A549 (cell line): ENCODE measurements around the gene LIPN. TPM values are rescaled to one million over a fixed set of nuclear protein-coding genes. Genes with fewer than 3 reads are reported as not detected.

Source experiments
- ATAC-seq, 2 experiments: fragments of 200-7000 bp in 1 of 2; fragments of >200 bp in 1 of 2; cut with Nextera tagmentation in 1 of 2; cut with Tn5 transposase in 1 of 2; 3 replicates each; pipeline versions ENCODE4 v1.8.0 to v1.9.1; 2018 to 2020; ENCODE audit warnings: mild to moderate bottlenecking in 1 of 2, moderate library complexity in 1 of 2
- CTCF ChIA-PET: fragments of 300-600 bp; sonication (Branson Sonifier 250); formaldehyde crosslinking; extraction: SDS; loops from one replicate; lab custom pipeline; 2021; ENCODE audit warnings: antibody characterized with exemption, inconsistent platforms; lab: Yijun Ruan, JAX
- POLR2A ChIA-PET: fragments of 350-600 bp; formaldehyde crosslinking; extraction: SDS; loops from one replicate; lab custom pipeline; 2021; ENCODE audit warnings: antibody characterized with exemption, inconsistent platforms; lab: Yijun Ruan, JAX
- DNase-seq, 2 experiments: peaks; one replicate each; pipeline versions ENCODE4 v3.0.0 to v3.0.0-alpha.2; 2011 to 2016; ENCODE audit warnings: low read depth in 1 of 2, low spot score in 1 of 2
- FAIRE-seq: peaks from 2 replicates; lab custom pipeline; 2011; peaks lifted over from hg19 to GRCh38; lab: Jason Lieb, UNC
- H3K27ac ChIP-seq, 2 experiments: fragments of >200 bp; sonication (Bioruptor Twin); formaldehyde crosslinking; 3 replicates each; pipeline ENCODE4 v1.5.1; 2016 to 2017
- H3K4me1 ChIP-seq: fragments of >200 bp; sonication (Bioruptor Twin); formaldehyde crosslinking; 3 replicates; pipeline ENCODE4 v1.6.1; 2016
- H3K4me2 ChIP-seq: fragments of >200 bp; sonication (Bioruptor Twin); formaldehyde crosslinking; 3 replicates; pipeline ENCODE4 v1.6.1; 2016
- H3K4me3 ChIP-seq: fragments of >200 bp; sonication (Bioruptor Twin); formaldehyde crosslinking; 3 replicates; pipeline ENCODE4 v1.5.1; 2016
- H3K9me3 ChIP-seq: fragments of >200 bp; sonication (Bioruptor Twin); formaldehyde crosslinking; 3 replicates; pipeline ENCODE4 v1.6.1; 2016
- BHLHE40 ChIP-seq: IDR thresholded peaks from 2 replicates; pipeline ENCODE4 v1.6.1; 2012; ENCODE audit warnings: low read depth, low read length, inconsistent platforms
- CBX8 ChIP-seq: fragments of 200-600 bp; sonication (generic); IDR thresholded peaks from 2 replicates; pipeline ENCODE4 v1.6.1; 2016
- CEBPB ChIP-seq, 2 experiments: fragments of >200 bp in 1 of 2; sonication (Bioruptor Twin) in 1 of 2; formaldehyde crosslinking in 1 of 2; IDR thresholded peaks; 2 replicates each; pipeline ENCODE4 v1.6.1; 2012 to 2016
- E2F6 ChIP-seq: IDR thresholded peaks from 2 replicates; pipeline ENCODE4 v1.6.1; 2012; ENCODE audit warnings: low read depth, borderline replicate concordance
- EHMT2 ChIP-seq: fragments of 200-600 bp; sonication (generic); IDR thresholded peaks from 2 replicates; pipeline ENCODE4 v1.6.1; 2016; ENCODE audit warnings: antibody characterized with exemption, low read depth, mild to moderate bottlenecking, moderate library complexity
- ELK1 ChIP-seq: fragments of 150-350 bp; IDR thresholded peaks from 2 replicates; pipeline ENCODE4 v1.6.1; 2014; ENCODE audit warnings: low read depth, mild to moderate bottlenecking, low read length
- ESRRA ChIP-seq: fragments of 150-350 bp; IDR thresholded peaks from 2 replicates; pipeline ENCODE4 v1.6.1; 2014; ENCODE audit warnings: mild to moderate bottlenecking, low read length, borderline replicate concordance
- GATA3 ChIP-seq: IDR thresholded peaks from 2 replicates; pipeline ENCODE4 v1.6.1; 2012; ENCODE audit warnings: borderline replicate concordance
- HES2 ChIP-seq: fragments of >200 bp; sonication (Bioruptor Twin); formaldehyde crosslinking; IDR thresholded peaks from 2 replicates; pipeline ENCODE4 v1.6.1; 2016
- HEYL ChIP-seq: fragments of 250-450 bp; sonication (Bioruptor Pico); IDR thresholded peaks from 2 replicates; pipeline ENCODE4 v1.8.0; 2021; ENCODE audit warnings: mild to moderate bottlenecking, moderate library complexity
- HOXA7 ChIP-seq: fragments of 250-450 bp; sonication (Bioruptor Pico); IDR thresholded peaks from 2 replicates; pipeline ENCODE4 v1.5.0; 2020; ENCODE audit warnings: mild to moderate bottlenecking, moderate library complexity
- HOXB13 ChIP-seq: fragments of 250-450 bp; sonication (Bioruptor Pico); IDR thresholded peaks from 2 replicates; pipeline ENCODE4 v1.5.0; 2020; ENCODE audit warnings: low read depth, mild to moderate bottlenecking, moderate library complexity
- HOXB5 ChIP-seq: fragments of 250-450 bp; sonication (Bioruptor Pico); IDR thresholded peaks from 2 replicates; pipeline ENCODE4 v1.5.0; 2020; ENCODE audit warnings: mild to moderate bottlenecking, moderate library complexity
- JUNB ChIP-seq: fragments of >200 bp; sonication (Bioruptor Twin); formaldehyde crosslinking; IDR thresholded peaks from 2 replicates; pipeline ENCODE4 v1.6.1; 2016
- KDM1A ChIP-seq: fragments of 200-600 bp; sonication (generic); IDR thresholded peaks from 2 replicates; pipeline ENCODE4 v1.6.1; 2016; ENCODE audit warnings: low read depth, mild to moderate bottlenecking
- KDM5A ChIP-seq: fragments of 200-600 bp; sonication (generic); IDR thresholded peaks from 2 replicates; pipeline ENCODE4 v1.6.1; 2016; ENCODE audit warnings: antibody characterized with exemption, mild to moderate bottlenecking
- MAFK ChIP-seq: fragments of 450-650 bp; IDR thresholded peaks from 2 replicates; pipeline ENCODE4 v1.6.1; 2014; ENCODE audit not compliant: partially characterized antibody
- MYC ChIP-seq: IDR thresholded peaks from 2 replicates; pipeline ENCODE4 v1.6.1; 2012; ENCODE audit warnings: mild to moderate bottlenecking, inconsistent platforms, low read length, improper control_type of control experiment, borderline replicate concordance
- NFE2L2 ChIP-seq: fragments of 150-350 bp; conservative IDR thresholded peaks from 2 replicates; pipeline ENCODE4 v1.6.1; 2014; ENCODE audit warnings: low read length
- NPAS2 ChIP-seq: fragments of 250-450 bp; sonication (Bioruptor Pico); IDR thresholded peaks from 2 replicates; pipeline ENCODE4 v1.8.0; 2022; ENCODE audit warnings: mild to moderate bottlenecking, moderate library complexity, borderline replicate concordance
- REST ChIP-seq: fragments of 200-600 bp; sonication (generic); IDR thresholded peaks from 2 replicates; pipeline ENCODE4 v1.6.1; 2016; ENCODE audit warnings: antibody characterized with exemption, mild to moderate bottlenecking, moderate library complexity
- RFX5 ChIP-seq: fragments of 450-650 bp; IDR thresholded peaks from 2 replicates; pipeline ENCODE4 v1.7.1; 2014; ENCODE audit warnings: antibody characterized with exemption, mild to moderate bottlenecking, moderate library complexity
- RNF2 ChIP-seq: fragments of 200-600 bp; sonication (generic); IDR thresholded peaks from 2 replicates; pipeline ENCODE4 v1.6.1; 2016; ENCODE audit warnings: low read depth, mild to moderate bottlenecking, antibody characterized with exemption, moderate library complexity, borderline replicate concordance
- TP53 ChIP-seq: fragments of 250-450 bp; sonication (Bioruptor Pico); IDR thresholded peaks from 2 replicates; pipeline ENCODE4 v1.5.0; 2021; ENCODE audit warnings: mild to moderate bottlenecking, moderate library complexity
- ZFP36 ChIP-seq: fragments of 450-650 bp; IDR thresholded peaks from 2 replicates; pipeline ENCODE4 v1.6.1; 2014; ENCODE audit warnings: borderline replicate concordance; ENCODE audit not compliant: partially characterized antibody
- WGBS: methylation state at CpG from one replicate; pipeline ENCODE4 v1.1.6; 2017; ENCODE audit errors: missing lambda C conversion rate; 5-methylcytosine and 5-hydroxymethylcytosine counted together
- polyA plus RNA-seq, 4 experiments: library from polyadenylated mRNA; depleted of rRNA in 3 of 4; stranded (reverse); fragments of >200 nt; fragmentation: RNase III in 1 of 4; extraction: RNeasy Plus Mini Kit Qiagen cat#74134 plus additional on column Dnase treatment in 1 of 4; gene quantifications; 2 replicates in 3 of 4; 3 replicates in 1 of 4; pipeline ENCODE4 v1.2.3, GENCODE V29; 2011 to 2017
- TF ChIP-seq, protein P1 (sequence below): fragments of >200 bp; sonication (Bioruptor Twin); formaldehyde crosslinking; IDR thresholded peaks from 3 replicates; pipeline ENCODE4 v1.6.1; 2016

Gene LIPN
- polyA plus RNA-seq, 2 of the 4 experiments (the other 2 are of a cell fraction) = not detected

DNA sequence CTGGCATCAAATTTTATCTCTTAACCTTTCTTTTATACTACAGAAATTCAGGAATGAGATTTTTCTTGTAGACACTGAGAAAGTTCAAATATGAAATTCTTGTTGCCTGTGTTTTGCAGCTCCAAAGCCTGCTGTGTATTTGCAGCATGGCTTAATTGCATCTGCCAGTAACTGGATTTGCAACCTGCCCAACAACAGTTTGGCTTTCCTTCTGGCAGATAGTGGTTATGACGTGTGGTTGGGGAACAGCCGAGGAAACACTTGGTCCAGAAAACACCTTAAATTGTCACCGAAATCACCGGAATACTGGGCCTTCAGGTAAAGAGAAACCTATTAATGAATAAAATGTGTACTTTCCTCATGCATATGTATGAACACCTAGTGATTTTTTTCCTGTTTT lies 29.0 kb upstream of the LIPN start:
- Histone ChIP-seq H3K4me3 (no peak overlapping the region), H3K4me1 (peaks cover 4% of the 10 kb centered on the region; the same call in 1 of the 3 replicates), H3K4me2 (no peak overlapping the region), H3K9me3 (no peaks in the 10 kb centered on the region), H3K27ac (no peak overlapping the region)
- CTCF ChIA-PET = interaction anchor here (1.5 kb wide), 1 partner anchor 166 kb away, joined by 3 read pairs; no protein-coding TSS in a partner anchor
- TF ChIP-seq ZFP36 (no peak), CEBPB (IDR thresholded peaks at IDR 0.05) (no peak), REST (no peak), KDM5A (no peak), HOXA7 (CRISPR knock-in tag) (no peak)
- no peak for DNase-seq
- 90% methylated on average over 4 of the region's 4 CpGs for WGBS
- no peak for ATAC-seq
- FAIRE-seq = no peak
- POLR2A ChIA-PET = no interaction called here

DNA sequence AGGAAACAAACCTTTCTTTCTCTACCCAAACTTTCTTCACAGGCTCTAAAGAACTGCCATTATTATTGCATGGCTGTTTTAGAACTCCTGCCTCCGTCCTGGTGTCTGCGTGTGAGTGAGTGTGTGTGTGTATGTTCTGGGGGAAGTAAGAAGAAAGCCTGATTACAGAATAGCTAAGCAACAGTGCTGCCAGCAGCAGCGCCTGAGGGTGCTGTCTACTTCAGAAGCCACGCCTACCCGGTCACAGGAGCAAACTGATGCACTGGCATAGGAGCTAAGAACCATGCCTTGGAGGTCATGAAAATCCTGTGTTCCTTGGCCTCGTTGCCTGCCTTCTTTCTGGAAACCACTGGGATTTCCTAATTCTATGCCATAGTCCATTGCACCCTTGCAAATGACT lies 28.5 kb upstream of the LIPN start:
- TF ChIP-seq, protein P1, sequence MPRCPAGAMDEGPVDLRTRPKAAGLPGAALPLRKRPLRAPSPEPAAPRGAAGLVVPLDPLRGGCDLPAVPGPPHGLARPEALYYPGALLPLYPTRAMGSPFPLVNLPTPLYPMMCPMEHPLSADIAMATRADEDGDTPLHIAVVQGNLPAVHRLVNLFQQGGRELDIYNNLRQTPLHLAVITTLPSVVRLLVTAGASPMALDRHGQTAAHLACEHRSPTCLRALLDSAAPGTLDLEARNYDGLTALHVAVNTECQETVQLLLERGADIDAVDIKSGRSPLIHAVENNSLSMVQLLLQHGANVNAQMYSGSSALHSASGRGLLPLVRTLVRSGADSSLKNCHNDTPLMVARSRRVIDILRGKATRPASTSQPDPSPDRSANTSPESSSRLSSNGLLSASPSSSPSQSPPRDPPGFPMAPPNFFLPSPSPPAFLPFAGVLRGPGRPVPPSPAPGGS = no peak
- TF ChIP-seq BHLHE40 (no peak), ELK1 (no peak), TP53 (CRISPR knock-in tag) (no peak), HOXB13 (no peak), RFX5 (no peak), HEYL (CRISPR knock-in tag) (no peak), EHMT2 (no peak), HOXB5 (CRISPR knock-in tag) (no peak), HOXA7 (CRISPR knock-in tag) (no peak), KDM1A (no peak), HES2 (no peak)
- peaks cover 6% of the 10 kb centered on the region; the same call in 1 of the 3 replicates for H3K4me1 ChIP-seq
- ATAC-seq (no peak), DNase-seq (no peak), FAIRE-seq (no peak)
- ChIA-PET POLR2A (no interaction called here), CTCF (interaction anchor here (1.5 kb wide), 1 partner anchor 167 kb away, joined by 3 read pairs; no protein-coding TSS in a partner anchor)
- WGBS = 75% methylated on average over 6 of the region's 6 CpGs
- no peak overlapping the region for H3K4me3 ChIP-seq
- H3K27ac ChIP-seq = no peak overlapping the region
- H3K4me2 ChIP-seq = no peak overlapping the region
- no peaks in the 10 kb centered on the region for H3K9me3 ChIP-seq

GRCh38 chr10:88733215-88733614 lies 26.6 kb upstream of the LIPN start:
- FAIRE-seq (no peak), ATAC-seq (no peak), DNase-seq (no peak)
- CTCF ChIA-PET = interaction anchor here (1.1 to 1.7 kb wide), 2 partner anchors 12 to 20 kb away, joined by 3 to 6 read pairs; no protein-coding TSS in a partner anchor
- POLR2A ChIA-PET = no interaction called here
- Histone ChIP-seq H3K4me2 (no peak overlapping the region), H3K9me3 (no peaks in the 10 kb centered on the region), H3K4me3 (no peak overlapping the region), H3K27ac (no peak overlapping the region), H3K4me1 (peaks cover 6% of the 10 kb centered on the region; the same call in 1 of the 3 replicates)
- 75% methylated on average over 2 of the region's 2 CpGs for WGBS
- TF ChIP-seq HOXA7 (CRISPR knock-in tag) (no peak), EHMT2 (no peak), MAFK (no peak), NPAS2 (CRISPR knock-in tag) (no peak), CBX8 (no peak), RFX5 (no peak), GATA3 (no peak), E2F6 (no peak), JUNB (no peak), ESRRA (no peak), NFE2L2 (no peak), MYC (no peak), RNF2 (no peak), BHLHE40 (no peak)
- TF ChIP-seq, protein P1 = no peak
